Neural progenitor cell (in vitro differentiated cells): Measurements from ENCODE around the gene KRTCAP3. TPM values are rescaled to one million over a fixed set of nuclear protein-coding genes. Genes with fewer than 3 reads are reported as not detected.

Experiments
- DNase-seq: peaks from one replicate; pipeline ENCODE4 v3.0.0-alpha.2; 2016; ENCODE audit warnings: low spot score
- H2AFZ ChIP-seq: fragments of 200-600 bp; sonication (generic); replicated peaks from 2 replicates; pipeline ENCODE4 v1.6.1; 2016; ENCODE audit warnings: antibody characterized with exemption
- H3F3A ChIP-seq: fragments of 200-600 bp; sonication (generic); 2 replicates; pipeline ENCODE4 v1.6.1; 2016; ENCODE audit warnings: antibody characterized with exemption, low read depth
- H3K27ac ChIP-seq: fragments of 200-600 bp; sonication (generic); 2 replicates; pipeline ENCODE4 v1.5.1; 2016; ENCODE audit warnings: mild to moderate bottlenecking
- H3K27me3 ChIP-seq: fragments of 200-600 bp; sonication (generic); 2 replicates; pipeline ENCODE4 v1.6.1; 2016; ENCODE audit warnings: mild to moderate bottlenecking, moderate library complexity
- H3K36me3 ChIP-seq: fragments of 200-600 bp; sonication (generic); 2 replicates; pipeline ENCODE4 v1.5.1; 2016
- H3K4me1 ChIP-seq: fragments of 200-600 bp; sonication (generic); 2 replicates; pipeline ENCODE4 v1.6.1; 2016; ENCODE audit warnings: mixed run types
- H3K4me2 ChIP-seq: fragments of 200-600 bp; sonication (generic); 2 replicates; pipeline ENCODE4 v1.6.1; 2016
- H3K4me3 ChIP-seq: fragments of 200-600 bp; sonication (generic); 2 replicates; pipeline ENCODE4 v1.5.1; 2016
- H3K79me2 ChIP-seq: fragments of 200-600 bp; sonication (generic); 2 replicates; pipeline ENCODE4 v1.6.1; 2016; ENCODE audit warnings: low read depth
- H3K9ac ChIP-seq: fragments of 200-600 bp; sonication (generic); 2 replicates; pipeline ENCODE4 v1.6.1; 2016
- H3K9me3 ChIP-seq: fragments of 200-600 bp; sonication (generic); 2 replicates; pipeline ENCODE4 v1.5.1; 2016; ENCODE audit warnings: low read depth
- H4K20me1 ChIP-seq: fragments of 200-600 bp; sonication (generic); 2 replicates; pipeline ENCODE4 v1.6.1; 2016; ENCODE audit warnings: low read depth
- H3K27ac Mint-ChIP-seq: 3 replicates; pipeline ENCODE4 v1.8.0; 2021; ENCODE audit warnings: mixed read lengths
- H3K27me3 Mint-ChIP-seq: 2 replicates; pipeline ENCODE4 v1.8.0; 2022; ENCODE audit warnings: low read depth, mild to moderate bottlenecking, inconsistent platforms, moderate library complexity, mixed read lengths; ENCODE audit not compliant: insufficient read depth
- H3K36me3 Mint-ChIP-seq: 3 replicates; pipeline ENCODE4 v1.8.0; 2021; ENCODE audit warnings: mixed read lengths
- H3K4me1 Mint-ChIP-seq: 3 replicates; pipeline ENCODE4 v1.8.0; 2021; ENCODE audit warnings: mixed read lengths
- H3K4me3 Mint-ChIP-seq: 3 replicates; pipeline ENCODE4 v1.8.0; 2021; ENCODE audit warnings: mild to moderate bottlenecking, moderate library complexity, mixed read lengths
- H3K9me3 Mint-ChIP-seq: 3 replicates; pipeline ENCODE4 v1.8.0; 2020; ENCODE audit warnings: mixed read lengths
- CTCF ChIP-seq: fragments of 200-600 bp; sonication (generic); IDR thresholded peaks from 2 replicates; pipeline ENCODE4 v1.5.1; 2017; ENCODE audit warnings: antibody characterized with exemption, mild to moderate bottlenecking
- EZH2 ChIP-seq: fragments of 200-600 bp; sonication (generic); IDR thresholded peaks from 2 replicates; pipeline ENCODE4 v1.6.1; 2017; ENCODE audit warnings: antibody characterized with exemption, mild to moderate bottlenecking, moderate library complexity
- EZH2phosphoT487 ChIP-seq: fragments of 200-600 bp; sonication (generic); IDR thresholded peaks from 2 replicates; pipeline ENCODE4 v1.6.1; 2017; ENCODE audit warnings: antibody characterized with exemption
- total RNA-seq: library from RNA; depleted of rRNA; stranded (reverse); fragments of >200 nt; gene quantifications from 2 replicates; pipeline ENCODE4 v1.2.3, GENCODE V29; 2015; ENCODE audit warnings: low replicate concordance

The KRTCAP3 gene
- total RNA-seq, 1 donor from 2014 or later, result 0.88 TPM

- Histone ChIP-seq H3K9ac (no peak overlapping the region), H3K4me1 (no peaks in the 10 kb centered on the region), H3K9me3 (no peaks in the 10 kb centered on the region), H3K36me3 (no peaks in the 10 kb centered on the region), H3K27me3 (no peaks in the 10 kb centered on the region), H3K79me2 (no peaks in the 10 kb centered on the region), H3K4me3 (no peak overlapping the region), H3F3A (no peaks in the 10 kb centered on the region), H2AFZ (no peak overlapping the region), H3K4me2 (no peak overlapping the region), H3K27ac (no peak overlapping the region), H4K20me1 (no peaks in the 10 kb centered on the region)
- Mint-ChIP-seq H3K4me1 (no peaks in the 10 kb centered on the region), H3K9me3 (peaks cover 2% of the 10 kb centered on the region), H3K27ac (no peak overlapping the region), H3K36me3 (no peaks in the 10 kb centered on the region), H3K27me3 (peaks cover 5% of the 10 kb centered on the region), H3K4me3 (no peak overlapping the region)
- DNase-seq, result no peak
- no peak for TF ChIP-seq EZH2phosphoT487
- TF ChIP-seq CTCF, result no peak
- TF ChIP-seq EZH2, result no peak
These were observed 26.0 kb upstream of the KRTCAP3 start for GRCh38 chr2:27416151-27416550.

- H3K9me3 ChIP-seq, result no peaks in the 10 kb centered on the region
- Mint-ChIP-seq H3K4me1 (no peaks in the 10 kb centered on the region), H3K9me3 (no peaks in the 10 kb centered on the region), H3K27me3 (peaks cover 5% of the 10 kb centered on the region), H3K27ac (no peak overlapping the region), H3K4me3 (no peak overlapping the region), H3K36me3 (no peaks in the 10 kb centered on the region)
- no peak overlapping the region for H3K27ac ChIP-seq
- no peaks in the 10 kb centered on the region for H4K20me1 ChIP-seq
- H3K9ac ChIP-seq, result no peak overlapping the region
- no peaks in the 10 kb centered on the region for H3K4me1 ChIP-seq
- no peak overlapping the region for H3K4me3 ChIP-seq
- no peaks in the 10 kb centered on the region for H3K27me3 ChIP-seq
- DNase-seq, result no peak
- H3F3A ChIP-seq, result no peaks in the 10 kb centered on the region
- H3K4me2 ChIP-seq, result no peak overlapping the region
- TF ChIP-seq CTCF (no peak), EZH2 (no peak), EZH2phosphoT487 (no peak)
- H3K79me2 ChIP-seq, result no peaks in the 10 kb centered on the region
- no peak overlapping the region for H2AFZ ChIP-seq
- no peaks in the 10 kb centered on the region for H3K36me3 ChIP-seq
These were observed 21.2 kb upstream of the KRTCAP3 start for GRCh38 chr2:27420996-27421395.

- Histone ChIP-seq H3K4me2 (no peak overlapping the region), H3K9ac (no peak overlapping the region), H3K27me3 (no peaks in the 10 kb centered on the region), H3K27ac (no peak overlapping the region), H3K79me2 (no peaks in the 10 kb centered on the region), H3K4me1 (no peaks in the 10 kb centered on the region), H3K36me3 (no peaks in the 10 kb centered on the region), H2AFZ (no peak overlapping the region), H4K20me1 (no peaks in the 10 kb centered on the region), H3F3A (no peaks in the 10 kb centered on the region), H3K4me3 (no peak overlapping the region), H3K9me3 (no peaks in the 10 kb centered on the region)
- no peaks in the 10 kb centered on the region for H3K4me1 Mint-ChIP-seq
- no peak overlapping the region for H3K27ac Mint-ChIP-seq
- H3K4me3 Mint-ChIP-seq, result no peak overlapping the region
- DNase-seq, result no peak
- peaks cover 5% of the 10 kb centered on the region for H3K27me3 Mint-ChIP-seq
- no peaks in the 10 kb centered on the region for H3K36me3 Mint-ChIP-seq
- H3K9me3 Mint-ChIP-seq, result no peaks in the 10 kb centered on the region
- TF ChIP-seq EZH2 (no peak), EZH2phosphoT487 (no peak), CTCF (no peak)
These were observed 20.4 kb upstream of the KRTCAP3 start for GRCh38 chr2:27421660-27422250.
